ENCODE measurements around the gene RILP. TPM values are rescaled to one million over a fixed set of nuclear protein-coding genes. Genes with fewer than 3 reads are reported as not detected.

The RILP gene
- total RNA-seq, 4 donors from 2014 or later = 1.5 to 13.3 (median 8.5) TPM

- Histone ChIP-seq H3K9me3 (no peaks in the 10 kb centered on the region), H3K27me3 (no peaks in the 10 kb centered on the region), H3K4me3 (no peak overlapping the region), H3K36me3 (no peaks in the 10 kb centered on the region), H3K27ac (no peak overlapping the region), H3K4me1 (peaks cover 0 to 7% of the 10 kb centered on the region in 2 donors)
- TF ChIP-seq CTCF (IDR thresholded peaks at IDR 0.05) = no peak
- TF ChIP-seq POLR2A (IDR thresholded peaks at IDR 0.05) = no peak
- DNase-seq = no peak
- intact Hi-C loops (cut with DNase I; ENCODE audit: low total_unique reads) = no loop called here
These were observed 9.2 kb downstream of the RILP start for GRCh38 chr17:1640329-1641064.

- Histone ChIP-seq H3K4me1 (peaks cover 0 to 7% of the 10 kb centered on the region in 2 donors), H3K36me3 (no peaks in the 10 kb centered on the region), H3K4me3 (no peak overlapping the region), H3K27me3 (no peaks in the 10 kb centered on the region), H3K9me3 (no peaks in the 10 kb centered on the region), H3K27ac (no peak overlapping the region)
- intact Hi-C loops (cut with DNase I; ENCODE audit: low total_unique reads) = loop anchor here (5.0 kb wide), 1 partner anchor 67 kb away; no protein-coding TSS in a partner anchor
- no peak for DNase-seq
- TF ChIP-seq POLR2A (IDR thresholded peaks at IDR 0.05) (no peak), CTCF (IDR thresholded peaks at IDR 0.05) (no peak)
These were observed 10.0 kb downstream of the RILP start for GRCh38 chr17:1639549-1640180.

- Histone ChIP-seq H3K4me3 (no peak overlapping the region), H3K36me3 (no peaks in the 10 kb centered on the region), H3K27ac (no peak overlapping the region), H3K27me3 (no peaks in the 10 kb centered on the region), H3K9me3 (no peaks in the 10 kb centered on the region), H3K4me1 (peaks cover 0 to 5% of the 10 kb centered on the region in 2 donors)
- intact Hi-C loops (cut with DNase I; ENCODE audit: low total_unique reads) = loop anchor here (5.0 kb wide), 1 partner anchor 66 kb away; no protein-coding TSS in a partner anchor
- no peak for DNase-seq
- no peak for TF ChIP-seq CTCF (IDR thresholded peaks at IDR 0.05)
- TF ChIP-seq POLR2A (IDR thresholded peaks at IDR 0.05) = no peak
These were observed 10.9 kb downstream of the RILP start for GRCh38 chr17:1638624-1639300.

GRCh38 chr17:1638171-1638590 is 11.5 kb downstream of the RILP start:
- intact Hi-C loops (cut with DNase I; ENCODE audit: low total_unique reads) = loop anchor here (5.0 kb wide), 1 partner anchor 66 kb away; no protein-coding TSS in a partner anchor
- TF ChIP-seq POLR2A (IDR thresholded peaks at IDR 0.05) = no peak
- TF ChIP-seq CTCF (IDR thresholded peaks at IDR 0.05) = no peak
- H3K4me3 ChIP-seq = no peak overlapping the region
- H3K4me1 ChIP-seq = no peaks in the 10 kb centered on the region
- no peaks in the 10 kb centered on the region for H3K36me3 ChIP-seq
- DNase-seq = no peak
- no peaks in the 10 kb centered on the region for H3K27me3 ChIP-seq
- H3K27ac ChIP-seq = no peak overlapping the region
- H3K9me3 ChIP-seq = no peaks in the 10 kb centered on the region

Data from uterus (tissue), 4 donors.